AG09309 (cell line): ENCODE results near the gene MTPN.

Source experiments
- DNase-seq: peaks from one replicate; pipeline ENCODE4 v3.0.0-alpha.2; 2010; ENCODE audit warnings: low read depth
- H3K4me3 ChIP-seq: 2 replicates; pipeline ENCODE4 v1.5.1; 2011; ENCODE audit warnings: mild to moderate bottlenecking, low read depth, low read length, moderate library complexity; ENCODE audit not compliant: control insufficient read depth
- CTCF ChIP-seq: IDR thresholded peaks from 2 replicates; pipeline ENCODE4 v1.5.1; 2011; ENCODE audit warnings: mild to moderate bottlenecking, low read depth, low read length, inconsistent platforms; ENCODE audit not compliant: insufficient read depth, control insufficient read depth; ENCODE audit errors: missing control alignments

The MTPN gene

GRCh38 chr7:135977007-135977741 lies at the start of gene MTPN:
Gene MTPN, minus strand, starts transcription at chr7:135977359. Its CDS starts 259 bp downstream, at chr7:135977100.
- DNase-seq: peak; percentile 68
- peak within 1 kb of the TSS; percentile 99 for H3K4me3 ChIP-seq
- no peak for TF ChIP-seq CTCF

GRCh38 chr7:136026209-136026608 lies 49.0 kb upstream of the MTPN start:
- no peak overlapping the region for H3K4me3 ChIP-seq
- TF ChIP-seq CTCF: no peak
- no peak for DNase-seq

- TF ChIP-seq CTCF: no peak
- no peak for DNase-seq
- no peak overlapping the region for H3K4me3 ChIP-seq
Measured at GRCh38 chr7:136023134-136023869, 46.1 kb upstream of the MTPN start.

GRCh38 chr7:136020556-136020955 lies 43.4 kb upstream of the MTPN start:
- TF ChIP-seq CTCF: no peak
- no peak for DNase-seq

GRCh38 chr7:136018104-136018503 lies 40.9 kb upstream of the MTPN start:
- no peak for DNase-seq
- no peak overlapping the region for H3K4me3 ChIP-seq
- no peak for TF ChIP-seq CTCF

More at GRCh38 chr7:136020556-136020955, 43.4 kb upstream of the MTPN start:
- no peak overlapping the region for H3K4me3 ChIP-seq

GRCh38 chr7:136016649-136017395 lies 39.7 kb upstream of the MTPN start:
- DNase-seq: no peak
- no peak for TF ChIP-seq CTCF

More at GRCh38 chr7:136016649-136017395, 39.7 kb upstream of the MTPN start:
- no peak overlapping the region for H3K4me3 ChIP-seq
